BLaER1 (cell line): ENCODE measurements around the gene SNAP29.

Experiments
- H3K27ac ChIP-seq: shearing (Covaris generic); formaldehyde crosslinking; 2 replicates; pipeline ENCODE4 v1.8.1; 2022
- H3K27me3 ChIP-seq: shearing (Covaris generic); formaldehyde crosslinking; 2 replicates; pipeline ENCODE4 v1.8.1; 2022
- H3K36me3 ChIP-seq: shearing (Covaris generic); formaldehyde crosslinking; 2 replicates; pipeline ENCODE4 v1.8.1; 2022
- H3K4me1 ChIP-seq: shearing (Covaris generic); formaldehyde crosslinking; 2 replicates; pipeline ENCODE4 v1.8.1; 2022
- H3K4me2 ChIP-seq: shearing (Covaris generic); formaldehyde crosslinking; 2 replicates; pipeline ENCODE4 v1.8.1; 2022
- H3K4me3 ChIP-seq: shearing (Covaris generic); formaldehyde crosslinking; 2 replicates; pipeline ENCODE4 v1.8.1; 2022
- H3K9ac ChIP-seq: shearing (Covaris generic); formaldehyde crosslinking; 2 replicates; pipeline ENCODE4 v1.8.1; 2022
- H3K9me3 ChIP-seq: shearing (Covaris generic); formaldehyde crosslinking; 2 replicates; pipeline ENCODE4 v1.8.1; 2022
- H4K20me1 ChIP-seq: shearing (Covaris generic); formaldehyde crosslinking; 2 replicates; pipeline ENCODE4 v1.8.1; 2022
- Cebpa-rat ChIP-seq: shearing (Covaris generic); IDR thresholded peaks from 2 replicates; pipeline ENCODE4 v1.8.1; 2022

The SNAP29 gene

DNA sequence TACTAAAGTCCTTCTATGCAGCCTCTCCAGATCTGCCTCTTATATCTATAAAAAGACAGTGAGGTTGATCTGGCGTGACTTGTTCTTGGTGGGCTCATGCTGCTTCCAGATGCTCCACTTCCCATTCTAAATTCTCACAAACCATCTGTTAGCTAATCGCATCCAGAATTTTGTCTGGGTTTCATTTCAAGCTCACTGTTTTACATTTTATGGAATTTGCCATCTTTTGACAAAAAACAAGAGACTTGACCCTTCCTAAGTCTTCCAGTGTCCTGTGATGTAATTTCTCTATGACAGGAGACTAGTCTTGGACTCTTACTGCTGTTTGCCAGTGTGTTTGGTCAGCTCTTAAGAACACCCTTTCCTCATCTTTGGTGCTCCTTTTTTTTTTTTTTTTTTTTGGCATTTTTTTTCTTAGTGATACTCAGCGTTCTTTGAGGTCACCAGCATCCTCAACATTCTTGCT, 81.4 kb downstream of the SNAP29 start:
- Histone ChIP-seq H3K27ac (no peak overlapping the region), H4K20me1 (peaks cover 100% of the 10 kb centered on the region), H3K4me2 (peak overlapping the region; percentile 21; the same call in 1 of the 2 replicates), H3K4me1 (peaks cover 46% of the 10 kb centered on the region), H3K9me3 (no peaks in the 10 kb centered on the region), H3K9ac (no peak overlapping the region), H3K27me3 (no peaks in the 10 kb centered on the region), H3K36me3 (peaks cover 91% of the 10 kb centered on the region), H3K4me3 (no peak overlapping the region)
- no peak for TF ChIP-seq Cebpa-rat
